SK-N-SH (cell line): ENCODE data around the gene PCGF2.
A peak's percentile ranks its signal among the peaks of the same experiment; 100 is the strongest.

Experiments
- CTCF ChIP-seq: fragments of 200-600 bp; sonication (generic); IDR thresholded peaks from 2 replicates; pipeline ENCODE4 v1.6.1; 2017; ENCODE audit warnings: antibody characterized with exemption, mild to moderate bottlenecking, moderate library complexity
- ELF1 ChIP-seq: IDR thresholded peaks from 2 replicates; pipeline ENCODE4 v1.4.0; 2012
- EP300 ChIP-seq, 2 experiments: IDR thresholded peaks; 2 replicates each; pipeline versions ENCODE4 v1.4.0 to v1.6.1; 2012; ENCODE audit warnings: borderline replicate concordance in 1 of 2, low read depth in 1 of 2, low read length in 1 of 2
- MAX ChIP-seq: IDR thresholded peaks from 2 replicates; pipeline ENCODE4 v1.4.0; 2012; ENCODE audit warnings: low read depth
- POLR2AphosphoS5 ChIP-seq: IDR thresholded peaks from 2 replicates; pipeline ENCODE4 v1.6.1; 2012; ENCODE audit warnings: low read depth, low read length
- REST ChIP-seq: IDR thresholded peaks from 2 replicates; pipeline ENCODE4 v1.6.1; 2012; ENCODE audit warnings: mild to moderate bottlenecking, low read depth, low read length, moderate library complexity
- RFX5 ChIP-seq: IDR thresholded peaks from 2 replicates; pipeline ENCODE4 v1.6.1; 2012; ENCODE audit warnings: mild to moderate bottlenecking, improper control_type of control experiment, low read length
- SMC3 ChIP-seq: IDR thresholded peaks from 2 replicates; pipeline ENCODE4 v1.6.1; 2012; ENCODE audit warnings: low read depth, low read length, improper control_type of control experiment
- TAF1 ChIP-seq: IDR thresholded peaks from 2 replicates; pipeline ENCODE4 v1.6.1; 2012; ENCODE audit warnings: low read depth, mild to moderate bottlenecking, low read length, moderate library complexity, borderline replicate concordance
- USF1 ChIP-seq: IDR thresholded peaks from 2 replicates; pipeline ENCODE4 v1.4.0; 2012; ENCODE audit warnings: low read depth, borderline replicate concordance
- YY1 ChIP-seq: IDR thresholded peaks from 2 replicates; pipeline ENCODE4 v1.4.0; 2012; ENCODE audit warnings: low read depth, mild to moderate bottlenecking

- TF ChIP-seq POLR2AphosphoS5 (no peak), YY1 (peak; percentile 59; the same call in 1 of the 2 replicates), EP300 (IDR thresholded peaks at IDR 0.05; ENCODE audit: borderline replicate concordance in 1 of 2, low read depth in 1 of 2, low read length in 1 of 2) (no peak), TAF1 (no peak), RFX5 (no peak), USF1 (no peak), CTCF (no peak), MAX (peak; percentile 24; the same call in 1 of the 2 replicates), ELF1 (no peak), REST (no peak), SMC3 (no peak)
These were observed 43.3 kb downstream of the PCGF2 start, which contains the start of gene MLLT6 for GRCh38 chr17:38704606-38705522.
